IPS-15b (cell line): ENCODE measurements around the gene LHFPL2.

ENCODE experiments used
- H3K27me3 ChIP-seq: one replicate; pipeline ENCODE4 v1.6.1; 2013; ENCODE audit warnings: low read length; ENCODE audit not compliant: control insufficient read depth, insufficient read depth
- H3K36me3 ChIP-seq: one replicate; pipeline ENCODE4 v1.6.1; 2013; ENCODE audit warnings: low read length; ENCODE audit not compliant: control insufficient read depth, insufficient read depth
- H3K4me1 ChIP-seq: one replicate; pipeline ENCODE4 v1.6.1; 2013; ENCODE audit warnings: mild to moderate bottlenecking, low read length; ENCODE audit not compliant: control insufficient read depth, insufficient read depth
- H3K4me3 ChIP-seq: one replicate; pipeline ENCODE4 v1.5.1; 2013; ENCODE audit warnings: low read depth, low read length
- H3K9ac ChIP-seq: one replicate; pipeline ENCODE4 v1.6.1; 2013; ENCODE audit warnings: low read depth, mild to moderate bottlenecking, low read length
- H3K9me3 ChIP-seq: one replicate; pipeline ENCODE4 v1.6.1; 2013; ENCODE audit warnings: mild to moderate bottlenecking, low read length; ENCODE audit not compliant: control insufficient read depth, insufficient read depth

Gene LHFPL2

DNA sequence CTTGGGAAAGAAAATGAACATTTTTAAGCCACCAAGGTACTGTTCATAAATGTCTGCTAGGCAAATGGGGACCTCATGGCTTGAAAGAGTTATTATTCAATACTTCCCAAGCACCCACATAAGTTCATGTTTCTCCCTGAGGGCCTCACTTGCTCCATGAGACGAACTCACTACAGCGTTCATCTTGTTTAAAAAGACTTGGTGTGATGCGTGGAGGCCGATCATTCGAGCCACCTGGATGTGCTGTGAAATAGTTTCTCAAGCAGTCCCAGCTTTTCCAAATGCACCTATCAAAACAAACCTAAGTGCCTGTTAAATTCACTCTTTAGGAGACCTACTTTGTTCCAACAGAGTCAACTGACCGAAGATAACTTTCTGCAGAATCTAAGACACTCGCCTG, 103.2 kb downstream of the LHFPL2 start:
- Histone ChIP-seq H3K4me1 (peaks cover 5% of the 10 kb centered on the region), H3K9me3 (no peaks in the 10 kb centered on the region), H3K4me3 (no peak overlapping the region), H3K36me3 (peaks cover 4% of the 10 kb centered on the region), H3K27me3 (no peaks in the 10 kb centered on the region), H3K9ac (no peak overlapping the region)

DNA sequence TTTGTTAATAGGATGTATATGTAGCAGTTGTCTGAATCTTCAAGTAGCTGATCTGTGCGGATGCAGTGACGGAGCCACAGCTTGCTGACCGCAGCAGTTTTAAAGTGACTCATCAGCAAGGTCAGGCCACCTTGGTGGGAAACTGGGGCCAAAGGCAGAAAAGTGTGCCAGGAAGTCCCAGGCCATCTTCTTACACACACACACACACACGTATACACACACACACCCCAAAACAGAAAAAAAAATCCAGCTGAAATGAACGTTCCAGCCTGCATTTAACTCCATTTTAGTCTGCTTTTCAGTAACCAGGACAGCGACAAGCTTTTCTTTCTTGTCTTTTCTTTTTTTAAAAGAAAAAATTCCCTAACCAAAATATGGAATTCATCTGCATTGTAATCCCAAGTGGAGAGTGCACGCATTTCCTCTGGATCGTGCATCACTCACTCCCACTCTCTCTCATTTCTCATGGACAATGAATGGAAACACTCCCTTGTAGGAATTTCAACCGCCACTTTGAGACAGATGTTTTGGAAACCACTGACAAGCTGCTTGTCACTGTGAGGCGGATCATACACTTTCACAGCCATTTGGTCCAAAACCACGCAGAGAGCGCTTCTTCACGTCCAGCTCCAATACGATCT, 103.9 kb downstream of the LHFPL2 start:
- H3K9me3 ChIP-seq, result no peaks in the 10 kb centered on the region
- H3K4me3 ChIP-seq, result no peak overlapping the region
- no peak overlapping the region for H3K9ac ChIP-seq
- peaks cover 5% of the 10 kb centered on the region for H3K4me1 ChIP-seq
- no peaks in the 10 kb centered on the region for H3K27me3 ChIP-seq
- H3K36me3 ChIP-seq, result peaks cover 2% of the 10 kb centered on the region

DNA sequence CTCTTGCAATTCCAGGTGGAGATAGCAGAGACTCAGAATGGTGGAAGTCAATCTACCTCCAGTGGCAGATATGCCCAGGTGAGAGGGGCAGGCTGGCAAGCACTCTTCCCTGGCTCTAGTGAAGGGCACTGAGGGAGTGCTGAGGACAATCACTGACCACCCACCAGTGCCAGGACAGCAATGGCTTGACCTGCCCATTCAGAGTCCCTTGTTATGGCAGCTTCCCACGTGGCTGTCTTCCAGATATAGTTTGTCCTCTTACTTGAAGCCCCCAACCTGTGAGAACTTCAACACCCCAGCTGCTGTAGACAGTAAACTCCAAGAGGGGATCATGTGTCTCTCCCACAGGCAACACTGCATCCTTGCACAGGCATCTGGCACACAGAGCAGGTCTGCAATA, 104.7 kb downstream of the LHFPL2 start:
- H3K27me3 ChIP-seq, result no peaks in the 10 kb centered on the region
- peaks cover 2% of the 10 kb centered on the region for H3K36me3 ChIP-seq
- no peaks in the 10 kb centered on the region for H3K9me3 ChIP-seq
- no peak overlapping the region for H3K9ac ChIP-seq
- H3K4me3 ChIP-seq, result no peak overlapping the region
- H3K4me1 ChIP-seq, result peaks cover 5% of the 10 kb centered on the region

DNA sequence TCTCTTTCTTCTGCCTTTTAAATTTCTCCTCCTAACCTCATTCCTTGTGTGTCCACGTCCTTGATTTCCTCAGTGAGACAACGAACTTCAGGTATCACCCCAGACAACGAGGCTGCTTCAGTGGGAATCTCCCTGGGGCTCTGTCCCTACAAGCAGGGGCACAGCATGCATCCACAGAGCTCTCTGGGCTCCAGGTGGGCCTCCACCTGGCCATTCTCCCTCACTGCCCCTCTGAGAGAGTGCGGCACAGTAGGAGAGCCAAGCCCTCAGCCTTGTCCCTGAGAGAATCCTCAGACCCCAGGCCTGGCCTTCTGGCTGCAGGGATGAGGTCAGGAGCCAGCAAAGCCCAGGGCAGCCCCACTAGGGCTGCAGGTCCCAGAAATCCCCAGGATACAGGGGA, 105.3 kb downstream of the LHFPL2 start:
- H3K4me3 ChIP-seq, result no peak overlapping the region
- no peaks in the 10 kb centered on the region for H3K27me3 ChIP-seq
- H3K9me3 ChIP-seq, result no peaks in the 10 kb centered on the region
- H3K36me3 ChIP-seq, result peaks cover 2% of the 10 kb centered on the region
- no peak overlapping the region for H3K9ac ChIP-seq
- peaks cover 5% of the 10 kb centered on the region for H3K4me1 ChIP-seq

DNA sequence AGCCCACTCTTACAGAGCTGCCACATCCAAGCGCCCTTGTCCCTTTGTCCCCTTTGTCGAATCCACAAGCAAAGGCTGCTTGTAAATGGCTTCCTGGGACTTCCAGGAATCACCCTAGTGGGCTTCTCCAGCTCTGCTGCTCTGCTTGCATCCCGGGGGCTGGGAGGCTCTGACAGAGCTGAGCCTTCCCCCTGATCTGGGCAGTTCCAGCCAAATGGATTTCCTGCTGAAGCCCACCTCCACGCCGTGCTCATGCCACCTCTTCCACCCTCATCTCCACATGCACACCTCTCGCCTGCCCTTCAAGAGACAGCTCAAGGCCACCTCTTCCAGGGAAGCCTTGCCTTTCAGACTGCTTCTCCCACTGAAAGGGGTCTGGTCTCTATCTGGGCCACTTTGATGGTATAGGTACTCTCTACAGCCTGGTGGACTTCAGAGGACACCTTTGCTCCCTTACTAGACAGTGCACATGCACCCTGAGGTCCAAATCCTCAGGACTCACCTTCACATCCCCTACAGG, 106.2 kb downstream of the LHFPL2 start:
- Histone ChIP-seq H3K4me1 (peaks cover 5% of the 10 kb centered on the region), H3K36me3 (peaks cover 2% of the 10 kb centered on the region), H3K4me3 (no peak overlapping the region), H3K27me3 (no peaks in the 10 kb centered on the region), H3K9me3 (no peaks in the 10 kb centered on the region), H3K9ac (no peak overlapping the region)

DNA sequence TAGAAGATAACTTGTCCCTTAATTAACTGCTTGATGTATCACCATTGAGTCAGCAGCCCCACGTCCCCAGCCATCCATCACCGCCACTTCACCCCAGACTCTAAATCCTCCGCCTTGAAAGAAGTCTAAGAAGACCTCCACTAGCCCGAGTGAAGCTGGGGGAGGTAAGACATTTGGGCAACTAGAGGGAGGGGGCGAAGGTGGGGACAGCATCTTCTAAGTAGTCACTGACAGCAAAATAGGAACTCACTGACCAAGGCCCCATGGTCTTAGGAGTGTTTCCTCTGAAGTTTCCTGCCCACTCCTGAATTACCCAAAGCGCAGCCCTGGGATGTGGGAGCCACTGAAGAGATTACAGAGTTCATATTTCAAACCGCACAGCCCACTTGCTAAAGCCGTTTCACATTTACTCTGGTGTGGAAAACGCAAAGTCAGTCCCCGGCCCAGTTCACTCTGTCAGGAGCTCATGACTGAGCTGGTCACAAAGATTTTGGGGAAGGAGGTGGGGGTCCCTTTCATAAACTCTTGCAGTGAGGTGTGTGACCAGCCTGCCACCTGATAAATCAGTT, 107.4 kb downstream of the LHFPL2 start:
- H3K4me1 ChIP-seq, result peaks cover 5% of the 10 kb centered on the region
- no peaks in the 10 kb centered on the region for H3K27me3 ChIP-seq
- H3K9me3 ChIP-seq, result no peaks in the 10 kb centered on the region
- no peaks in the 10 kb centered on the region for H3K36me3 ChIP-seq
- no peak overlapping the region for H3K9ac ChIP-seq
- no peak overlapping the region for H3K4me3 ChIP-seq

DNA sequence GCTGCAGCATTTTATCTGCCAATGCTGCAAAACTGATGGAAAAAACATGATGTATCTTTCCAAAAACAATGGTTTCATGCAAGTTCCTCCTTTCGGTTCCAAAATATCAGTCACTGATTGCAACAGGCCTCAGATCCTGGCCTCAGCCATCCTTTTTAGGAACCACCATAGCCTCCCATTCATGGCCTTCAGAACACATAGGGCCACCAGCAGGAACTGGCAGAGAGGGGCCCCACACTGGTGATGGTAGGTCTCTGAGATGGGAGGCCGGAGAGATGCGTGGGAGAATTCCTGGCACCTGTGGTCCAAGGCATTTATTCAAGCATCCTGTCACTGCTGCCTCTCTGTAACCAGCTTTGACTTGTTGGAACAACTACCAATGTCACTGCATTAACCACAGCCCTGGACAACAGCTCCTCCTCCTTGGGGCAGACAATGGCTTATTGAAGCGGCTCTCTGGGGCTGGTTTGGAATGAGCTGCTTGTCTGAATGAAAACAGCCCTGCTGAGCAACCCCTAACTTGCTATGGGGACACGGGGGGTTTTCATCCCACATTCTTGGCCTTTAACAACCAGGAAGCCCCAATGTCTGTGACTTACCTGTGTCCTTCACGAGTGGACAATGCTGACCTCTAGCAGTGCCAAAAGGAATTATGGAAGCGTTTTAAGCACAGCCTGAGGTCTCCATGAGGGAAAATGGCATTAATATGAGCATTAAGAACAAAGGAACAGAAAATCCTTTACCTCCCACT, 108.1 kb downstream of the LHFPL2 start:
- Histone ChIP-seq H3K9me3 (no peaks in the 10 kb centered on the region), H3K36me3 (no peaks in the 10 kb centered on the region), H3K4me3 (no peak overlapping the region), H3K9ac (no peak overlapping the region), H3K27me3 (no peaks in the 10 kb centered on the region), H3K4me1 (peaks cover 5% of the 10 kb centered on the region)

DNA sequence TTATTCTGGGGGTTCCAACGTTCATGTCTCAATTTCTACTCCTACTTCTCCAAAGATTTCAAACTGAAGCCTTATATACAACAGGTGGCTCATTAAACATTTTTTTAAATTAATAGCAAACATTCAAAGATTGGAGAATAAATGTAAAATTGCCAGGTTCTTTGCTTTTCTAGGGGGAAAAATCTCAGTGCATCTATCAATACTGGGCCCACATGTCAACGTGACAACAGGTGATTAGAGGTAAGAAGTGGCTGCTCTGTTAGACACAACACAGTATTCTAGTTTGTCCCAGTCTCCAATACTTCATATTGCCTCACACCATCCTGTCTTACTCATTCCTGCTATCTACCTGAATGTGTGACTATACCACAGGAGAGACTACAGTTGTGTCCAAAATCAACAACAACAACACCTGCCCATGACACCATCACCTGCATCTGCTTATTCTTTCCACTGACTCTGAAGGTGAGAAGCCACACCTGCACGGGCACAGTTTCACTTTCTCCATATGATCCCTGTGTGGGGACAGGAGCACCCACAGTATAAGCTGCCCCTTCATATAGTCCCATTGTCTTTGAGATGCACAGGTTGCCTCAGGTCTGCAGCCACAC, 110.2 kb downstream of the LHFPL2 start:
- Histone ChIP-seq H3K4me1 (peaks cover 5% of the 10 kb centered on the region), H3K9me3 (no peaks in the 10 kb centered on the region), H3K27me3 (no peaks in the 10 kb centered on the region), H3K9ac (no peak overlapping the region), H3K4me3 (no peak overlapping the region), H3K36me3 (no peaks in the 10 kb centered on the region)

DNA sequence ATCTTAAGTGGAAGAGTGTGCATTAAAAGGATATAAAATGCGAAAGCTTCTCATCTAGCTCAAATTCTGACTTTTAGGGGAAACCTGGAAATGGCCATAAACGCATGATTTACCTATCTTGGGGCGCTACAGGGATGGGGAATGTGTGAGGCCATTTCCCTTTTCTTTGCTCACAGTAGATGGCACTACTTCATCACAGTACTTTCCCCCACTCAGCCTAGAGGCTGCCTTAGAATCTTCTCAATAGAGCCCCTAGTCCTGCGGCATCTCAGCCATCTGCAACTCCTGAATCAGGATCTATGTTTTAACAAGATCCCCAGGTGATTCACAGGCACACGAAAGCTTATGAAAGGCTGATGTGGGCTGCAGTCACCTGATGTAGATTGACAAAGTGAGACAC, 110.8 kb downstream of the LHFPL2 start:
- Histone ChIP-seq H3K36me3 (no peaks in the 10 kb centered on the region), H3K4me1 (peaks cover 5% of the 10 kb centered on the region), H3K9me3 (no peaks in the 10 kb centered on the region), H3K27me3 (no peaks in the 10 kb centered on the region), H3K4me3 (no peak overlapping the region), H3K9ac (no peak overlapping the region)

DNA sequence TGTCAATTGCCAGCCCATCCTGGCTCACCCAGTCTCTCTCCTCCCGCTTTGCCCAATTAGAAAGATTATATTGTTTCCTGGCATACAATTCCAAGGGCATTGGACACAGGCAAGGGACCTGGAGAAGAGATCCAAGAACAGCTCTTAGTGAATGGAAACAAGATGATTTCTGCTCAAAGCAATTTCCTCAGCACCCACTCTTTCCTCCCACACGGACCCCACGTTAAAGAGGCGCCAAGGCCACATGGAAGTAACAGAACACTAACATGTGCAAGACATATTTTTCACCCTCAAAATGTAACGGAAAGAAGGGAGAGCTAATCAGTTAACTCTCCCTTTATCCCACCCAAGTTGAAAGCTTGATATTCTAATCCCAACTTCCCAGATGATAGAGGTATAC, 111.2 kb downstream of the LHFPL2 start:
- no peak overlapping the region for H3K4me3 ChIP-seq
- no peaks in the 10 kb centered on the region for H3K9me3 ChIP-seq
- H3K9ac ChIP-seq, result no peak overlapping the region
- peaks cover 1% of the 10 kb centered on the region for H3K4me1 ChIP-seq
- no peaks in the 10 kb centered on the region for H3K27me3 ChIP-seq
- H3K36me3 ChIP-seq, result no peaks in the 10 kb centered on the region

DNA sequence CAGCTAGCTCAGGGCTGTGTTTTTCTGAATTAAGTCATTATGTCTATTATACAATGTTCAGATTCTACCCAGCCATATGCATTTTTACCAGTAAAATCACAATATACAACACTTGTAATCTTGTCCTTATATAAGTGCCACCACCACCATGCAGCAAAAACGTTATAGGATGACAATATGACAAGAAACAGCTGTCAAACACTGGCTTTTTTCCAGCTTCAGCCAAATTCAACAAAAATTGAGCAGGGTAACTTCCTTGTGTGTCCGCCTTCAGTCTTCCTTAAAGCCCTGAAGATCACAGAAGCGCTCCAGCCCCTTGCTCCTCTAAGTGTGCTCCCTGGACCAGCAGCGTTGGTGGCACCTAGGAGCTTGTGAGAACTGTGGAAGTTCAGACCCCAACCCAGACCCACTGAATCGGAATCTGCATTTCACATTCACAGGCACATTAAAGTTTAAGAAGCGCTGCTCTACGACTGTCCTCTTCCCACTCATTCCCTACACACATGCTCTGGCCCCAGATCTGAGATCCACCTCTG, 111.8 kb downstream of the LHFPL2 start:
- Histone ChIP-seq H3K36me3 (no peaks in the 10 kb centered on the region), H3K4me3 (no peak overlapping the region), H3K9ac (no peak overlapping the region), H3K4me1 (no peaks in the 10 kb centered on the region), H3K27me3 (no peaks in the 10 kb centered on the region), H3K9me3 (no peaks in the 10 kb centered on the region)
